Chondrocyte (in vitro differentiated cells): ENCODE measurements around the gene NBAS. TPM values are rescaled to one million over a fixed set of nuclear protein-coding genes. Genes with fewer than 3 reads are reported as not detected.

Source experiments
- DNase-seq: peaks from one replicate; pipeline ENCODE4 v3.0.0; 2021; ENCODE audit warnings: mixed read lengths, low spot score
- H3K27ac Mint-ChIP-seq: one replicate; pipeline ENCODE4 v1.8.0; 2021; ENCODE audit warnings: mild to moderate bottlenecking, moderate library complexity, mixed read lengths; ENCODE audit not compliant: unreplicated experiment
- H3K27me3 Mint-ChIP-seq: 2 replicates; pipeline ENCODE4 v1.8.0; 2021; ENCODE audit warnings: low read depth, mixed read lengths
- H3K36me3 Mint-ChIP-seq: 2 replicates; pipeline ENCODE4 v1.8.0; 2021; ENCODE audit warnings: low read depth, mixed read lengths
- H3K4me1 Mint-ChIP-seq: 2 replicates; pipeline ENCODE4 v1.8.0; 2021; ENCODE audit warnings: low read depth, mild to moderate bottlenecking, mixed read lengths
- H3K4me3 Mint-ChIP-seq: one replicate; pipeline ENCODE4 v1.8.0; 2021; ENCODE audit warnings: mild to moderate bottlenecking, moderate library complexity, mixed read lengths; ENCODE audit not compliant: unreplicated experiment
- H3K9me3 Mint-ChIP-seq: 2 replicates; pipeline ENCODE4 v1.8.0; 2021; ENCODE audit warnings: low read depth, mixed read lengths
- CTCF ChIP-seq: fragments of 200-600 bp; sonication (generic); IDR thresholded peaks from 2 replicates; pipeline ENCODE4 v1.5.0; 2021; ENCODE audit warnings: antibody characterized with exemption, mild to moderate bottlenecking, moderate library complexity
- total RNA-seq: library from RNA; stranded (reverse); gene quantifications from 3 replicates; pipeline ENCODE4 v1.2.1, GENCODE V29; 2021

NBAS gene
- total RNA-seq, 1 donor from 2014 or later: 47.6 TPM

GRCh38 chr2:15385184-15385583, 175.9 kb downstream of the NBAS start:
- Mint-ChIP-seq H3K27ac (no peak overlapping the region), H3K27me3 (no peaks in the 10 kb centered on the region), H3K36me3 (peaks cover 17% of the 10 kb centered on the region), H3K4me1 (peaks cover 6% of the 10 kb centered on the region), H3K4me3 (no peak overlapping the region), H3K9me3 (no peaks in the 10 kb centered on the region)
- DNase-seq: no peak
- no peak for TF ChIP-seq CTCF

- no peak overlapping the region for H3K4me3 Mint-ChIP-seq
- no peak for DNase-seq
- H3K36me3 Mint-ChIP-seq: peaks cover 14% of the 10 kb centered on the region
These were observed 177.3 kb downstream of the NBAS start for GRCh38 chr2:15383695-15384350.

GRCh38 chr2:15378148-15378908, 182.8 kb downstream of the NBAS start:
- DNase-seq: no peak
- Mint-ChIP-seq H3K27ac (no peak overlapping the region), H3K4me3 (no peak overlapping the region), H3K27me3 (no peaks in the 10 kb centered on the region), H3K9me3 (no peaks in the 10 kb centered on the region), H3K36me3 (peaks cover 20% of the 10 kb centered on the region), H3K4me1 (no peaks in the 10 kb centered on the region)
- no peak for TF ChIP-seq CTCF

More at GRCh38 chr2:15383695-15384350, 177.3 kb downstream of the NBAS start:
- Mint-ChIP-seq H3K27ac (no peak overlapping the region), H3K4me1 (no peaks in the 10 kb centered on the region), H3K27me3 (no peaks in the 10 kb centered on the region), H3K9me3 (no peaks in the 10 kb centered on the region)
- TF ChIP-seq CTCF: no peak

- no peak overlapping the region for H3K27ac Mint-ChIP-seq
- DNase-seq: no peak
- H3K4me3 Mint-ChIP-seq: no peak overlapping the region
- peaks cover 14% of the 10 kb centered on the region for H3K36me3 Mint-ChIP-seq
- no peaks in the 10 kb centered on the region for H3K4me1 Mint-ChIP-seq
- no peaks in the 10 kb centered on the region for H3K27me3 Mint-ChIP-seq
- TF ChIP-seq CTCF: no peak
- no peaks in the 10 kb centered on the region for H3K9me3 Mint-ChIP-seq
These were observed 183.9 kb downstream of the NBAS start for GRCh38 chr2:15377202-15377601.

GRCh38 chr2:15372019-15372418, 189.1 kb downstream of the NBAS start:
- peaks cover 13% of the 10 kb centered on the region for H3K36me3 Mint-ChIP-seq
- no peak overlapping the region for H3K27ac Mint-ChIP-seq
- H3K27me3 Mint-ChIP-seq: no peaks in the 10 kb centered on the region
- H3K9me3 Mint-ChIP-seq: no peaks in the 10 kb centered on the region
- H3K4me3 Mint-ChIP-seq: no peak overlapping the region
- DNase-seq: no peak
- TF ChIP-seq CTCF: no peak
- H3K4me1 Mint-ChIP-seq: no peaks in the 10 kb centered on the region
